Measurements from ENCODE around the gene RHCG.

DNA sequence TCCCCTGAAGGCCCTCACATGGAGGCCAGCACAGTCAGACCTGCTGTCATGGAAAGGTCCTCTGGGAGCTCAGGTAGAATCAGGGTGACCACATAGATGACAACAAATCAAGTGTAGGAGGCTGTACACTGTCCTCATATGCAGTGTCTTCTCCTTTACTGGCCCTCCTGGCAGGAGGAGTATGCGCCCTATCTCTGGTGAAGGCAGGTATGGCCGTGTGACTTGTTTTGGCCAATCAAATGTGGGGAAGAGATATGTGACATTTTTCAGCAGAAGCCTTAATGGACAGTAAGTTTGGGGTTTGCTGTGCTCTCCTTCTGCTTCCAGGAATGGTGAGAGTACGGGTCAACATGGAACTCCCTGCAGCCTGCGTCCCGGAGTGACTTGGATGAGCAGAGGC lies 69.9 kb downstream of the RHCG start:
- TF ChIP-seq, protein P1, sequence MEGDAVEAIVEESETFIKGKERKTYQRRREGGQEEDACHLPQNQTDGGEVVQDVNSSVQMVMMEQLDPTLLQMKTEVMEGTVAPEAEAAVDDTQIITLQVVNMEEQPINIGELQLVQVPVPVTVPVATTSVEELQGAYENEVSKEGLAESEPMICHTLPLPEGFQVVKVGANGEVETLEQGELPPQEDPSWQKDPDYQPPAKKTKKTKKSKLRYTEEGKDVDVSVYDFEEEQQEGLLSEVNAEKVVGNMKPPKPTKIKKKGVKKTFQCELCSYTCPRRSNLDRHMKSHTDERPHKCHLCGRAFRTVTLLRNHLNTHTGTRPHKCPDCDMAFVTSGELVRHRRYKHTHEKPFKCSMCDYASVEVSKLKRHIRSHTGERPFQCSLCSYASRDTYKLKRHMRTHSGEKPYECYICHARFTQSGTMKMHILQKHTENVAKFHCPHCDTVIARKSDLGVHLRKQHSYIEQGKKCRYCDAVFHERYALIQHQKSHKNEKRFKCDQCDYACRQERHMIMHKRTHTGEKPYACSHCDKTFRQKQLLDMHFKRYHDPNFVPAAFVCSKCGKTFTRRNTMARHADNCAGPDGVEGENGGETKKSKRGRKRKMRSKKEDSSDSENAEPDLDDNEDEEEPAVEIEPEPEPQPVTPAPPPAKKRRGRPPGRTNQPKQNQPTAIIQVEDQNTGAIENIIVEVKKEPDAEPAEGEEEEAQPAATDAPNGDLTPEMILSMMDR (IDR thresholded peaks at IDR 0.05; ENCODE audit: low read depth, low read length), result no peak
- TF ChIP-seq POLR2A (IDR thresholded peaks at IDR 0.05; ENCODE audit: extremely low read depth, insufficient read length), result no peak

All from NB4 (cell line).